AG04449 (cell line): ENCODE data around the gene LIPT2.

ENCODE experiments used
- CTCF ChIA-PET: fragments of 350-600 bp; formaldehyde crosslinking; extraction: SDS; loops from one replicate; lab custom pipeline; 2021; ENCODE audit warnings: antibody characterized with exemption; lab: Yijun Ruan, JAX
- POLR2A ChIA-PET: fragments of 400-600, 350-600 bp; formaldehyde crosslinking; extraction: SDS; loops from one replicate; lab custom pipeline; 2020; ENCODE audit warnings: antibody characterized with exemption, inconsistent platforms; lab: Yijun Ruan, JAX
- DNase-seq: peaks from one replicate; pipeline ENCODE4 v3.0.0-alpha.2; 2010; ENCODE audit warnings: low read depth, low spot score
- H3K4me3 ChIP-seq: 2 replicates; pipeline ENCODE4 v1.5.1; 2011; ENCODE audit warnings: low read depth, mild to moderate bottlenecking, control low read depth, low read length
- TF ChIP-seq, protein P1 (sequence below): IDR thresholded peaks from one replicate; pipeline ENCODE4 v1.5.1; 2011; ENCODE audit warnings: mild to moderate bottlenecking, moderate library complexity, low read length, control low read depth, inconsistent platforms; ENCODE audit not compliant: insufficient read depth; ENCODE audit errors: missing control alignments

The LIPT2 gene

DNA sequence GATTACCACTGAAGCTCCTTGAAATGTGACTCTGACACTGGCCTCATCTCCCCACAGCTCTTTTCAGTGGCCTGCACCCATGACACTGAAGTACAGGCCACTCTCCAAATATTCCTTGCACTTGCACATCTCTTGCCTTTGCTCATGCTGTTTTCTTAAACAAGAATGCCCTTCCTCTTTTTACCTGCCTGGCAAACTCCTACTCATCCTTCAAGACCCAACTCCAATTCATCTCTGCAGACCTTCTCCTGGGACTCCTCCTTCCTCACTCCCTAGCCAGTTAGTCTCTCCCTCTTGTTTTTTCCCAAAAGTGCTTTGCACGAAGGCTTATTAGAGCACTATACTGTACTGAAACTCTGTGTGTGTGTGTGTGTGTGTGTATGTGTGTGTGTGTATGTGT lies 28.8 kb downstream of the LIPT2 start:
- ChIA-PET POLR2A (no interaction called here), CTCF (interaction anchor here (5.4 kb wide), 1 partner anchor 13 kb away, joined by 92 read pairs; no protein-coding TSS in a partner anchor)
- no peak overlapping the region for H3K4me3 ChIP-seq
- TF ChIP-seq, protein P1, sequence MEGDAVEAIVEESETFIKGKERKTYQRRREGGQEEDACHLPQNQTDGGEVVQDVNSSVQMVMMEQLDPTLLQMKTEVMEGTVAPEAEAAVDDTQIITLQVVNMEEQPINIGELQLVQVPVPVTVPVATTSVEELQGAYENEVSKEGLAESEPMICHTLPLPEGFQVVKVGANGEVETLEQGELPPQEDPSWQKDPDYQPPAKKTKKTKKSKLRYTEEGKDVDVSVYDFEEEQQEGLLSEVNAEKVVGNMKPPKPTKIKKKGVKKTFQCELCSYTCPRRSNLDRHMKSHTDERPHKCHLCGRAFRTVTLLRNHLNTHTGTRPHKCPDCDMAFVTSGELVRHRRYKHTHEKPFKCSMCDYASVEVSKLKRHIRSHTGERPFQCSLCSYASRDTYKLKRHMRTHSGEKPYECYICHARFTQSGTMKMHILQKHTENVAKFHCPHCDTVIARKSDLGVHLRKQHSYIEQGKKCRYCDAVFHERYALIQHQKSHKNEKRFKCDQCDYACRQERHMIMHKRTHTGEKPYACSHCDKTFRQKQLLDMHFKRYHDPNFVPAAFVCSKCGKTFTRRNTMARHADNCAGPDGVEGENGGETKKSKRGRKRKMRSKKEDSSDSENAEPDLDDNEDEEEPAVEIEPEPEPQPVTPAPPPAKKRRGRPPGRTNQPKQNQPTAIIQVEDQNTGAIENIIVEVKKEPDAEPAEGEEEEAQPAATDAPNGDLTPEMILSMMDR, result no peak
- no peak for DNase-seq

DNA sequence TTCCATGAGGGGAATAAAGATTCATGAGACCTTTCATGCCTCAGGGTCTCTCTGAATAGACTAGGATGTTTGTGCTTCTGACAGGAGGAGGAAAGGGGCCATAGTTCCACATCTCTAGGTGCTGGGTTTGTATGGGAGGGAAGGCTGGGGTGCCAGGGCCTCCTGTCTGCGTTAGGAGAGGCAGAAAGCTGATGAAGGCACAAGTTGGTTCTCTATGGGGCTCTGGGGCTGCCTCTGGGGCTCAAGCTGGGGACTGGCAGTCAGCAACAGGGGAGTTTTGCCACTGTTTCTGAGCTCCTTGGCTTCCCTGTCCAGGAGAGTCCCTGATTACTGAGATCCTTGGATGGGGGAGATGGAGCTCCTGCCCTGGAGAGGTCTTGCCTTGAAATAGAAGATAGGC lies 30.3 kb downstream of the LIPT2 start:
- POLR2A ChIA-PET, result no interaction called here

DNA sequence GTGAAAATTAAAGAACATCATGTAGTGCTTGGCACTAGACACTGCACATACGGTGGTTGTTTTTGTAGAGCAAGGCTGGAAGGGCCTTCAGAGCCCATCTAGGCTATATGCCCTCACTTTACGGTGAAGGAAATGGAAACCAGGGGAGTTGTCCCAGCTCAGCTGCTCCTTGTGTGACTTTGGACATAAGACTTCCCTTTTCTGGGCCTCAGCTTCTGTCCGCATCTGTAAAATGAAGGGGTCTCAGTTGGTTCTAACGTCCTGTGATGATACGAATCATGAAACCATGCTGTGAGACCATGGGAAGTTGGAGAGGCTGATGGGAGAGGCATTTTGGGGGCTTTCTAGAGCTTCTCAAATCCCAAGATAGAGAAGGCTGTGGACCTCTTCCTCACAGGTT lies 30.9 kb downstream of the LIPT2 start:
- TF ChIP-seq, protein P1, result no peak
- ChIA-PET CTCF (interaction anchor here (0.9 to 5.4 kb wide), 7 partner anchors 11 to 277 kb away, joined by 3 to 92 read pairs (median 4); no protein-coding TSS in a partner anchor), POLR2A (no interaction called here)
- DNase-seq, result no peak
- H3K4me3 ChIP-seq, result no peak overlapping the region

More for the DNA sequence above, 30.3 kb downstream of the LIPT2 start:
- TF ChIP-seq, protein P1, result no peak
- H3K4me3 ChIP-seq, result no peak overlapping the region
- no peak for DNase-seq
- CTCF ChIA-PET, result interaction anchor here (1.0 to 5.4 kb wide), 4 partner anchors 12 to 207 kb away, joined by 3 to 92 read pairs (median 6); no protein-coding TSS in a partner anchor

DNA sequence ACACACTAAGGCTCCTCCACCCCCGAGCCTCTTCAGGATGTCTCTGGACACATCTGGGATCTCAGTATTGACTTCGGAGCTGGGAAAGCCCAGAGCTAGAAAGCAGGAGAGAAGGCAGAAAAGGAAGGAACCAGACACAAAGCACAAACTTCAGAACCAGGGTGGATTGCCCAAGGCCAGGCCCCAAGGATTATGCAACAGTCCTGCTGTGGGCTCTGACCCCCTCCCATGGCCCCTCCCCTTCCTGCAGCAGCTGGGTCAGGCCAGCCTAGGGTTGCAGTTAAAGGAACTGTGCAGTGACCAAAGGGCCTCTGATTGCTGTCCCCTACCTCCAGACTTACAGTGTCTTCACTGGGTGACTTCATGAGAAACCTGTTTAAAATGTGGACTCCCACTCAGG lies 31.5 kb downstream of the LIPT2 start:
- H3K4me3 ChIP-seq, result no peak overlapping the region
- POLR2A ChIA-PET, result no interaction called here
- TF ChIP-seq, protein P1, result no peak
- CTCF ChIA-PET, result interaction anchor here (0.9 to 5.4 kb wide), 6 partner anchors 11 to 278 kb away, joined by 3 to 92 read pairs (median 4); no protein-coding TSS in a partner anchor
- no peak for DNase-seq

DNA sequence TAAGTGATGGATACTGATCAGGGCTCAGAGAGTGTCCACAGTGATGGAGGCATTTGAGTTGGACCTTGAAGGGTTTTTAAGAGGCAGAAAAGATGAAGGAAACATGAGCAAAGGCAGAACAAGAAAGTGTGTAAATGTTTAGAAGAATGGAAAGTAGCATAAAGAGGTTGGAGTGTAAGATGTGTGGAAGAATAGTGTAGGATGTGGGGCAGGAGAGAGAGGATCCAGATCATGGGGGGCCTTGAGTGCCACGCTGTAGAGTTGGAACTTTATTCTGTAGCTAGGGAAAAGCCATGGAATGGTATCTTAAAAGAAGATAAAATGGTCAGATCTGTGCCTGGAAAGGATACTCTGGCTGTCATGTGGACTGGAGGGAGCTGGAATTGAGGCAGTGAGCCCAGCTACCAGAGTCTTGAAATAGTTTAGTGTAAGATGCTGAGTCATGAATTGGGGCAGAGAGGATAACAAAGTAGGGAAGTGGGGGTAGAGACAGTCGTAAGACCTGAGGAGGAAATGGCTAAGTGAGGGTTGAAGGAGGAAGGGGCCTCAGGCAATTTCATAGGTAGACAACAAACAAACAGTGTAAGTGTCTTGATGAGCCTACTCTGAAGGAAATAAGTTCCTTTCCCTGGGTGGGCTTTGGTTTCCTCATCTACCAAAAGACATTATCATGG lies 32.9 kb downstream of the LIPT2 start:
- ChIA-PET POLR2A (no interaction called here), CTCF (interaction anchor here (0.5 to 5.4 kb wide), 5 partner anchors 9 to 279 kb away, joined by 3 to 92 read pairs (median 5); no protein-coding TSS in a partner anchor)
- TF ChIP-seq, protein P1, result no peak
- DNase-seq, result no peak
- H3K4me3 ChIP-seq, result no peak overlapping the region

DNA sequence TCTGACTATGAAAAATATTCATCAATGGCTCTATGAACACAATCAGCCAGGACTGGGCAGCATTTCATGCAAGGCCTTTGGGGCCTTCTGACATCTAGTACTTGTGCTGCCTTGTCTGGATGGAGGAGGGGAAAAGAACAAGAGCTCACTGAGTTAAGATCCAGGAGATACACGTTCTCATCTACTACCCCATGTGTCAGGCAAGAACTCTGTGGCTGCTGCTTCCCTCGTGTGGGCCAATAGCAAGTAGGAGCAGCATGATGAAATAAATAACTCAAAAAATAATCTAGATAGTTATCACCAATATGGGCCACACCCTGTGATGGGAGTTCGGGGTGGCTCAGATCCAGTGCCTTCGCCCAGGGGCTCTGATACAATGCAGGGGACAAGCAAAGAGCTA lies 33.5 kb downstream of the LIPT2 start:
- ChIA-PET CTCF (interaction anchor here (1.3 to 5.4 kb wide), 4 partner anchors 9 to 280 kb away, joined by 3 to 92 read pairs (median 6); no protein-coding TSS in a partner anchor), POLR2A (no interaction called here)
- no peak overlapping the region for H3K4me3 ChIP-seq
- TF ChIP-seq, protein P1, result no peak
- DNase-seq, result no peak
